Erythroblast (primary cell): ENCODE measurements around the gene CCPG1.

Experiments
- GATA1 ChIP-seq: IDR thresholded peaks from 2 replicates; pipeline ENCODE4 v1.6.1; 2011; ENCODE audit warnings: low read depth, mild to moderate bottlenecking, control low read depth, low read length, moderate library complexity
- POLR2A ChIP-seq: IDR thresholded peaks from 2 replicates; pipeline ENCODE4 v1.6.1; 2011; ENCODE audit warnings: mild to moderate bottlenecking, low read length

GRCh38 chr15:55344206-55344605, 64.0 kb downstream of the CCPG1 start:
- TF ChIP-seq POLR2A (no peak), GATA1 (no peak)
